H1 (cell line): ENCODE results near the gene KTN1. TPM values are rescaled to one million over a fixed set of nuclear protein-coding genes. Genes with fewer than 3 reads are reported as not detected.

Source experiments
- polyA plus RNA-seq, 7 experiments: library from polyadenylated mRNA; depleted of rRNA in 3 of 7; stranded (reverse) in 5 of 7; unstranded in 2 of 7; fragments of >200 nt in 5 of 7; fragments of 200-250 nt in 2 of 7; gene quantifications; 1 replicate in 5 of 7; 2 replicates in 1 of 7; 4 replicates in 1 of 7; pipeline versions ENCODE4 v1.2.1 to v1.2.3, GENCODE V29; 2011 to 2013; ENCODE audit warnings: missing spikeins in 2 of 7, mixed read lengths in 2 of 7
- total RNA-seq: library from RNA; stranded (reverse); fragmentation: NEBNext Ultra II Directional; extraction: Animal tissue kit (Norgen Biotek cat#: 25700); gene quantifications from 2 replicates; pipeline ENCODE4 v1.2.1, GENCODE V29; 2021
- TF ChIP-seq, protein P1 (sequence below), 3 experiments: IDR thresholded peaks; 1 replicate in 2 of 3; 2 replicates in 1 of 3; pipeline versions ENCODE4 v1.5.1 to v1.6.1; 2011; ENCODE audit warnings: low read length in 3 of 3, mild to moderate bottlenecking in 3 of 3, inconsistent platforms in 2 of 3, low read depth in 1 of 3, moderate library complexity in 1 of 3; ENCODE audit not compliant: insufficient read depth in 1 of 3; ENCODE audit errors: control extremely low read depth in 1 of 3

Gene KTN1
- total and polyA plus RNA-seq, 2 of the 8 experiments (the other 6 are each of a cell fraction or from before 2014, with no cell fraction given): 15.4 to 151 TPM

- TF ChIP-seq, protein P1, sequence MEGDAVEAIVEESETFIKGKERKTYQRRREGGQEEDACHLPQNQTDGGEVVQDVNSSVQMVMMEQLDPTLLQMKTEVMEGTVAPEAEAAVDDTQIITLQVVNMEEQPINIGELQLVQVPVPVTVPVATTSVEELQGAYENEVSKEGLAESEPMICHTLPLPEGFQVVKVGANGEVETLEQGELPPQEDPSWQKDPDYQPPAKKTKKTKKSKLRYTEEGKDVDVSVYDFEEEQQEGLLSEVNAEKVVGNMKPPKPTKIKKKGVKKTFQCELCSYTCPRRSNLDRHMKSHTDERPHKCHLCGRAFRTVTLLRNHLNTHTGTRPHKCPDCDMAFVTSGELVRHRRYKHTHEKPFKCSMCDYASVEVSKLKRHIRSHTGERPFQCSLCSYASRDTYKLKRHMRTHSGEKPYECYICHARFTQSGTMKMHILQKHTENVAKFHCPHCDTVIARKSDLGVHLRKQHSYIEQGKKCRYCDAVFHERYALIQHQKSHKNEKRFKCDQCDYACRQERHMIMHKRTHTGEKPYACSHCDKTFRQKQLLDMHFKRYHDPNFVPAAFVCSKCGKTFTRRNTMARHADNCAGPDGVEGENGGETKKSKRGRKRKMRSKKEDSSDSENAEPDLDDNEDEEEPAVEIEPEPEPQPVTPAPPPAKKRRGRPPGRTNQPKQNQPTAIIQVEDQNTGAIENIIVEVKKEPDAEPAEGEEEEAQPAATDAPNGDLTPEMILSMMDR (IDR thresholded peaks at IDR 0.05; ENCODE audit: control extremely low read depth in 1 of 3, insufficient read depth in 1 of 3, low read depth in 1 of 3, low read length in 3 of 3): no peak
Observed at GRCh38 chr14:55604900-55605418, 25.0 kb downstream of the KTN1 start (continued).
